HEK293 (cell line): ENCODE results near the gene ZFAND3.

Experiments
- CTCF ChIP-seq: fragments of 450-650 bp; formaldehyde crosslinking; IDR thresholded peaks from 2 replicates; pipeline ENCODE4 v1.5.1; 2016; ENCODE audit warnings: missing biosample characterization, missing genetic modification characterization
- GFI1B ChIP-seq: fragments of 450-650 bp; formaldehyde crosslinking; IDR thresholded peaks from 2 replicates; pipeline ENCODE4 v1.5.1; 2016; ENCODE audit warnings: missing biosample characterization, missing genetic modification characterization
- TCF7L2 ChIP-seq: IDR thresholded peaks from 2 replicates; pipeline ENCODE4 v1.6.1; 2011; ENCODE audit warnings: low read depth, mild to moderate bottlenecking, inconsistent platforms, low read length, moderate library complexity, borderline replicate concordance
- ZBTB48 ChIP-seq: fragments of 450-650 bp; formaldehyde crosslinking; IDR thresholded peaks from 2 replicates; pipeline ENCODE4 v1.5.1; 2016; ENCODE audit warnings: missing biosample characterization, missing genetic modification characterization
- ZFP37 ChIP-seq: fragments of 450-650 bp; formaldehyde crosslinking; IDR thresholded peaks from 2 replicates; pipeline ENCODE4 v1.5.1; 2016; ENCODE audit warnings: missing biosample characterization, missing genetic modification characterization
- ZNF121 ChIP-seq: fragments of 450-650 bp; formaldehyde crosslinking; IDR thresholded peaks from 2 replicates; pipeline ENCODE4 v1.5.1; 2016; ENCODE audit warnings: missing biosample characterization, missing genetic modification characterization
- ZNF24 ChIP-seq: fragments of 450-650 bp; formaldehyde crosslinking; IDR thresholded peaks from 2 replicates; pipeline ENCODE4 v1.5.1; 2016; ENCODE audit warnings: missing biosample characterization, missing genetic modification characterization
- ZNF335 ChIP-seq: fragments of 450-650 bp; formaldehyde crosslinking; conservative IDR thresholded peaks from 2 replicates; pipeline ENCODE4 v1.5.1; 2016; ENCODE audit warnings: missing biosample characterization, missing genetic modification characterization
- ZNF394 ChIP-seq: fragments of 450-650 bp; formaldehyde crosslinking; IDR thresholded peaks from 2 replicates; pipeline ENCODE4 v1.5.1; 2016; ENCODE audit warnings: missing biosample characterization, missing genetic modification characterization, mild to moderate bottlenecking, moderate library complexity, borderline replicate concordance
- ZNF707 ChIP-seq: fragments of 450-650 bp; formaldehyde crosslinking; IDR thresholded peaks from 2 replicates; pipeline ENCODE4 v1.5.1; 2016; ENCODE audit warnings: missing biosample characterization, missing genetic modification characterization
- TF ChIP-seq, protein P1 (sequence below): fragments of 450-650 bp; formaldehyde crosslinking; IDR thresholded peaks from 2 replicates; pipeline ENCODE4 v1.5.1; 2016; ENCODE audit warnings: missing biosample characterization, missing genetic modification characterization
- TF ChIP-seq, protein P2 (sequence below): sonication (generic); formaldehyde crosslinking; IDR thresholded peaks from 2 replicates; pipeline ENCODE4 v1.8.1; 2022; ENCODE audit warnings: mild to moderate bottlenecking, moderate library complexity, missing genetic modification reagents
- TF ChIP-seq, protein P3 (sequence below): fragments of 450-650 bp; formaldehyde crosslinking; IDR thresholded peaks from 2 replicates; pipeline ENCODE4 v1.5.1; 2017; ENCODE audit warnings: missing biosample characterization, mild to moderate bottlenecking, missing genetic modification characterization, moderate library complexity

- TF ChIP-seq ZBTB48 (tag by site-specific recombination) (no peak), CTCF (tag by site-specific recombination) (no peak), ZFP37 (tag by site-specific recombination) (no peak), GFI1B (tag by site-specific recombination) (no peak), ZNF707 (tag by site-specific recombination) (no peak), ZNF335 (tag by site-specific recombination) (no peak), ZNF121 (tag by site-specific recombination) (no peak), ZNF24 (tag by site-specific recombination) (no peak), TCF7L2 (no peak), ZNF394 (no peak)
- TF ChIP-seq, protein P1, sequence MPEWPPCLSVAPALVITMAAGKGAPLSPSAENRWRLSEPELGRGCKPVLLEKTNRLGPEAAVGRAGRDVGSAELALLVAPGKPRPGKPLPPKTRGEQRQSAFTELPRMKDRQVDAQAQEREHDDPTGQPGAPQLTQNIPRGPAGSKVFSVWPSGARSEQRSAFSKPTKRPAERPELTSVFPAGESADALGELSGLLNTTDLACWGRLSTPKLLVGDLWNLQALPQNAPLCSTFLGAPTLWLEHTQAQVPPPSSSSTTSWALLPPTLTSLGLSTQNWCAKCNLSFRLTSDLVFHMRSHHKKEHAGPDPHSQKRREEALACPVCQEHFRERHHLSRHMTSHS (tag by site-specific recombination), result no peak
- TF ChIP-seq, protein P2, sequence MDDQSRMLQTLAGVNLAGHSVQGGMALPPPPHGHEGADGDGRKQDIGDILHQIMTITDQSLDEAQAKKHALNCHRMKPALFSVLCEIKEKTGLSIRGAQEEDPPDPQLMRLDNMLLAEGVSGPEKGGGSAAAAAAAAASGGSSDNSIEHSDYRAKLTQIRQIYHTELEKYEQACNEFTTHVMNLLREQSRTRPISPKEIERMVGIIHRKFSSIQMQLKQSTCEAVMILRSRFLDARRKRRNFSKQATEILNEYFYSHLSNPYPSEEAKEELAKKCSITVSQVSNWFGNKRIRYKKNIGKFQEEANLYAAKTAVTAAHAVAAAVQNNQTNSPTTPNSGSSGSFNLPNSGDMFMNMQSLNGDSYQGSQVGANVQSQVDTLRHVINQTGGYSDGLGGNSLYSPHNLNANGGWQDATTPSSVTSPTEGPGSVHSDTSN (CRISPR knock-in tag), result no peak
- TF ChIP-seq, protein P3, sequence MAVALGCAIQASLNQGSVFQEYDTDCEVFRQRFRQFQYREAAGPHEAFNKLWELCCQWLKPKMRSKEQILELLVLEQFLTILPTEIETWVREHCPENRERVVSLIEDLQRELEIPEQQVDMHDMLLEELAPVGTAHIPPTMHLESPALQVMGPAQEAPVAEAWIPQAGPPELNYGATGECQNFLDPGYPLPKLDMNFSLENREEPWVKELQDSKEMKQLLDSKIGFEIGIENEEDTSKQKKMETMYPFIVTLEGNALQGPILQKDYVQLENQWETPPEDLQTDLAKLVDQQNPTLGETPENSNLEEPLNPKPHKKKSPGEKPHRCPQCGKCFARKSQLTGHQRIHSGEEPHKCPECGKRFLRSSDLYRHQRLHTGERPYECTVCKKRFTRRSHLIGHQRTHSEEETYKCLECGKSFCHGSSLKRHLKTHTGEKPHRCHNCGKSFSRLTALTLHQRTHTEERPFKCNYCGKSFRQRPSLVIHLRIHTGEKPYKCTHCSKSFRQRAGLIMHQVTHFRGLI (tag by site-specific recombination), result no peak
Measured at GRCh38 chr6:37777272-37777834, 42.2 kb upstream of the ZFAND3 start.
